ENCODE results near the gene MYL6B. TPM values are rescaled to one million over a fixed set of nuclear protein-coding genes. Genes with fewer than 3 reads are reported as not detected.

MYL6B gene
- total RNA-seq, 1 experiment from 2014 or later = 44.8 TPM

DNA sequence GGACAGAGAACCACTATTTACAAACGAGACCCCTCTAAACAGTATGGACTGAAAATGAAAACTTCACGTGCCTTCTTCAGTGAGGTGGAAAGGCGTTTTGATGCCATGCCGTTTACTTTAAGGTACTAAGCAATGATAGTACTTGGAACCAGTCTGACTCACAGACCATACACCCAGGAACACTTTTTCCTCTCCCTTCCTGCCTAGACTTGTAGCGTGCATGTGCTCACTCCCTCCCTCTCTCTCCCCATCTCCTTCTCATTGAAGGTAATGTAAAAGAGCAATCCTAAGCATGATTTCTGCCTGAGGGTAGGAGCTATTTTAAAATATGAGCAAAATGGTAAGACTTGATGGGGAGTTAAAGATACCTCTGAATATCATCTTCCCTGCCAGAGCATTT lies 41.8 kb upstream of the MYL6B start:
- no peaks in the 10 kb centered on the region for H3K9me3 ChIP-seq
- peaks cover 8% of the 10 kb centered on the region for H3K4me1 ChIP-seq
- Mint-ChIP-seq H3K4me1 (ENCODE audit: low read depth, unreplicated experiment) (peaks cover 7% of the 10 kb centered on the region), H3K27ac (ENCODE audit: unreplicated experiment) (no peak overlapping the region), H3K27me3 (ENCODE audit: insufficient read depth, unreplicated experiment) (no peaks in the 10 kb centered on the region), H3K4me3 (ENCODE audit: unreplicated experiment) (no peak overlapping the region), H3K9me3 (ENCODE audit: unreplicated experiment) (no peaks in the 10 kb centered on the region), H3K36me3 (ENCODE audit: insufficient read depth, unreplicated experiment) (peaks cover 80% of the 10 kb centered on the region)
- H3K36me3 ChIP-seq (ENCODE audit: control insufficient read depth, insufficient read depth, low read length) = peaks cover 1% of the 10 kb centered on the region
- DNase-seq = no peak
- no peaks in the 10 kb centered on the region; the same call in 1 of the 2 replicates for H3K27me3 ChIP-seq (replicated peaks; ENCODE audit: control insufficient read depth, insufficient read depth, low read length)
- TF ChIP-seq, protein P1, sequence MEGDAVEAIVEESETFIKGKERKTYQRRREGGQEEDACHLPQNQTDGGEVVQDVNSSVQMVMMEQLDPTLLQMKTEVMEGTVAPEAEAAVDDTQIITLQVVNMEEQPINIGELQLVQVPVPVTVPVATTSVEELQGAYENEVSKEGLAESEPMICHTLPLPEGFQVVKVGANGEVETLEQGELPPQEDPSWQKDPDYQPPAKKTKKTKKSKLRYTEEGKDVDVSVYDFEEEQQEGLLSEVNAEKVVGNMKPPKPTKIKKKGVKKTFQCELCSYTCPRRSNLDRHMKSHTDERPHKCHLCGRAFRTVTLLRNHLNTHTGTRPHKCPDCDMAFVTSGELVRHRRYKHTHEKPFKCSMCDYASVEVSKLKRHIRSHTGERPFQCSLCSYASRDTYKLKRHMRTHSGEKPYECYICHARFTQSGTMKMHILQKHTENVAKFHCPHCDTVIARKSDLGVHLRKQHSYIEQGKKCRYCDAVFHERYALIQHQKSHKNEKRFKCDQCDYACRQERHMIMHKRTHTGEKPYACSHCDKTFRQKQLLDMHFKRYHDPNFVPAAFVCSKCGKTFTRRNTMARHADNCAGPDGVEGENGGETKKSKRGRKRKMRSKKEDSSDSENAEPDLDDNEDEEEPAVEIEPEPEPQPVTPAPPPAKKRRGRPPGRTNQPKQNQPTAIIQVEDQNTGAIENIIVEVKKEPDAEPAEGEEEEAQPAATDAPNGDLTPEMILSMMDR (IDR thresholded peaks at IDR 0.05; ENCODE audit: insufficient read depth in 1 of 2, low read depth in 1 of 2, low read length in 1 of 2, severe bottlenecking in 1 of 2, unreplicated experiment in 1 of 2) = no peak
- POLR2A ChIA-PET = no interaction called here
- BruUV-seq (replicated peaks) = no TSS peak
- no peak overlapping the region for H3K4me3 ChIP-seq (ENCODE audit: low read depth, low read length)
- intact Hi-C loops (cut with micrococcal nuclease; ENCODE audit: unreplicated experiment) = loop anchor here (10.0 kb wide), 1 partner anchor 366 kb away; the partner anchor contains the start of gene GDF11
- CTCF ChIA-PET = no interaction called here

DNA sequence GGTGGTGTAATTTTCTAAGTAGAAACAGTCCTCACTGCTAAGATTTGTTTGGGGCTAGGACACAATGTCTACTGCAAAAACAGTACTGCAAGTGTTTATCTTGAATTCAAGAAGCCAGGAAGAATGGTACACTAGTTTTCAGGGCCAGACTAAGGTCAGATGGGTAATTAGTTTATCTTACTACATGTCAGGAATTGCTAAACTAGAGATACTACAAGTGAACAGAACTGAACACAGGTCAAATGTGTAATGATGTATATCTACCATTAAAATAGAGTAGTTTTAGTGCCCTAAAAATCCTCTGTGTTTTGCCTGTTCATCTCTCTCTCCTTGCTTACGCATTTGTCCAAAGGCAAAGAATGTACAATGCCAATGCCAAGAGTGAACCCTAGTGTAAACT lies 38.3 kb upstream of the MYL6B start:
- H3K27me3 ChIP-seq (replicated peaks; ENCODE audit: control insufficient read depth, insufficient read depth, low read length) = no peaks in the 10 kb centered on the region
- no peak overlapping the region for H3K4me3 ChIP-seq (ENCODE audit: low read depth, low read length)
- intact Hi-C loops (cut with micrococcal nuclease; ENCODE audit: unreplicated experiment) = loop anchor here (10.0 kb wide), 1 partner anchor 369 kb away; the partner anchor contains the start of gene GDF11
- POLR2A ChIA-PET = no interaction called here
- peaks cover 3% of the 10 kb centered on the region for H3K36me3 ChIP-seq (ENCODE audit: control insufficient read depth, insufficient read depth, low read length)
- TF ChIP-seq, protein P1 (IDR thresholded peaks at IDR 0.05; ENCODE audit: insufficient read depth in 1 of 2, low read depth in 1 of 2, low read length in 1 of 2, severe bottlenecking in 1 of 2, unreplicated experiment in 1 of 2) = no peak
- no TSS peak for BruUV-seq (replicated peaks)
- Mint-ChIP-seq H3K27me3 (ENCODE audit: insufficient read depth, unreplicated experiment) (peaks cover 2% of the 10 kb centered on the region), H3K4me3 (ENCODE audit: unreplicated experiment) (no peak overlapping the region), H3K36me3 (ENCODE audit: insufficient read depth, unreplicated experiment) (peaks cover 82% of the 10 kb centered on the region), H3K4me1 (ENCODE audit: low read depth, unreplicated experiment) (peaks cover 12% of the 10 kb centered on the region), H3K27ac (ENCODE audit: unreplicated experiment) (no peak overlapping the region), H3K9me3 (ENCODE audit: unreplicated experiment) (no peaks in the 10 kb centered on the region)
- no peak for DNase-seq
- CTCF ChIA-PET = no interaction called here
- no peaks in the 10 kb centered on the region for H3K9me3 ChIP-seq
- H3K4me1 ChIP-seq = peaks cover 5% of the 10 kb centered on the region

DNA sequence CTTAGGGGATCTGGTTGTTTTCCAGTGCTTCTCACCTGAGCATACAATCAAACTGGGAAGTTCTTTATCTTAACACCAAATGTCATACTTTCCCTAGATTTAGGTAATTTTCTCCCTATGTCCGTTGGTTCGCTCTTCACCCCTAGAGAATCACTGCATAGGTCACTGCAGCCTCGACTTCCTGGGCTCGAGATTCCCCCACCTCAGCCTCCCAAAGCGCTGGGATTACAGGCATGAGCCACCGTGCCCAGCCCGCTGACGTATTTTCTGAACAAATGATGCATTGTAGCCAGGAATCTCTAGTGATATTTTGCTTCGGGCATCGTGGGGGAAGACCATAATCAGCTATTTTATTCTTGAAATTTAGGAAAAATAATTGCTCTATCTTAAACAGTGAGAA lies 37.1 kb upstream of the MYL6B start:
- Histone ChIP-seq H3K4me3 (ENCODE audit: low read depth, low read length) (peak overlapping the region; percentile 70), H3K36me3 (ENCODE audit: control insufficient read depth, insufficient read depth, low read length) (peaks cover 3% of the 10 kb centered on the region), H3K4me1 (peaks cover 17% of the 10 kb centered on the region), H3K27me3 (replicated peaks; ENCODE audit: control insufficient read depth, insufficient read depth, low read length) (no peaks in the 10 kb centered on the region), H3K9me3 (no peaks in the 10 kb centered on the region)
- DNase-seq = no peak
- ChIA-PET POLR2A (interaction anchor here (3.1 kb wide), 1 partner anchor 11 kb away, joined by 22 read pairs; the partner anchor contains the start of gene PA2G4), CTCF (no interaction called here)
- peaks cover 20% of the 10 kb centered on the region for H3K4me1 Mint-ChIP-seq (ENCODE audit: low read depth, unreplicated experiment)
- no peaks in the 10 kb centered on the region for H3K9me3 Mint-ChIP-seq (ENCODE audit: unreplicated experiment)
- peaks cover 2% of the 10 kb centered on the region for H3K27me3 Mint-ChIP-seq (ENCODE audit: insufficient read depth, unreplicated experiment)
- TF ChIP-seq, protein P1 (IDR thresholded peaks at IDR 0.05; ENCODE audit: insufficient read depth in 1 of 2, low read depth in 1 of 2, low read length in 1 of 2, severe bottlenecking in 1 of 2, unreplicated experiment in 1 of 2) = no peak
- peak overlapping the region; percentile 97 for H3K4me3 Mint-ChIP-seq (ENCODE audit: unreplicated experiment)
- peaks cover 69% of the 10 kb centered on the region for H3K36me3 Mint-ChIP-seq (ENCODE audit: insufficient read depth, unreplicated experiment)
- intact Hi-C loops (cut with micrococcal nuclease; ENCODE audit: unreplicated experiment) = loop anchor here (10.0 kb wide), 1 partner anchor 371 kb away; the partner anchor contains the start of gene GDF11
- BruUV-seq (replicated peaks) = no TSS peak
- peak overlapping the region; percentile 100 for H3K27ac Mint-ChIP-seq (ENCODE audit: unreplicated experiment)

Data from Caco-2 (cell line).